GM12878 (cell line): Measurements from ENCODE around the gene SIDT1.

ENCODE experiments used
- FOS ChIP-seq: IDR thresholded peaks from 3 replicates; pipeline ENCODE4 v1.6.1; 2011; ENCODE audit warnings: borderline replicate concordance; ENCODE audit not compliant: insufficient read length; ENCODE audit errors: extremely low read depth
- IRF4 ChIP-seq: IDR thresholded peaks from 2 replicates; pipeline ENCODE4 v1.6.1; 2011; ENCODE audit warnings: low read depth, low read length
- NFXL1 ChIP-seq: fragments of 450-650 bp; IDR thresholded peaks from 2 replicates; pipeline ENCODE4 v1.6.1; 2017; ENCODE audit warnings: antibody characterized with exemption, mild to moderate bottlenecking, borderline replicate concordance
- POLR2AphosphoS5 ChIP-seq: IDR thresholded peaks from 2 replicates; pipeline ENCODE4 v1.6.1; 2011; ENCODE audit warnings: mild to moderate bottlenecking, low read length, inconsistent platforms
- TBL1XR1 ChIP-seq: IDR thresholded peaks from 2 replicates; pipeline ENCODE4 v1.6.1; 2012; ENCODE audit warnings: low read depth, low read length, improper control_type of control experiment
- WRNIP1 ChIP-seq: IDR thresholded peaks from 2 replicates; pipeline ENCODE4 v1.6.1; 2011; ENCODE audit warnings: low read depth, low read length, improper control_type of control experiment, borderline replicate concordance
- TF ChIP-seq, protein P1 (sequence below), 3 experiments: IDR thresholded peaks in 2 of 3; conservative IDR thresholded peaks in 1 of 3; 2 replicates each; pipeline ENCODE4 v1.5.1; 2011; ENCODE audit warnings: low read depth in 3 of 3, low read length in 3 of 3, mild to moderate bottlenecking in 3 of 3, control low read depth in 2 of 3, moderate library complexity in 2 of 3, inconsistent platforms in 1 of 3, mixed read lengths in 1 of 3; ENCODE audit not compliant: control insufficient read depth in 2 of 3, insufficient read depth in 1 of 3; ENCODE audit errors: extremely low read depth in 1 of 3
- TF ChIP-seq, protein P2 (sequence below): IDR thresholded peaks from 2 replicates; pipeline ENCODE4 v1.6.1; 2012; ENCODE audit warnings: mild to moderate bottlenecking, low read depth, low read length

DNA sequence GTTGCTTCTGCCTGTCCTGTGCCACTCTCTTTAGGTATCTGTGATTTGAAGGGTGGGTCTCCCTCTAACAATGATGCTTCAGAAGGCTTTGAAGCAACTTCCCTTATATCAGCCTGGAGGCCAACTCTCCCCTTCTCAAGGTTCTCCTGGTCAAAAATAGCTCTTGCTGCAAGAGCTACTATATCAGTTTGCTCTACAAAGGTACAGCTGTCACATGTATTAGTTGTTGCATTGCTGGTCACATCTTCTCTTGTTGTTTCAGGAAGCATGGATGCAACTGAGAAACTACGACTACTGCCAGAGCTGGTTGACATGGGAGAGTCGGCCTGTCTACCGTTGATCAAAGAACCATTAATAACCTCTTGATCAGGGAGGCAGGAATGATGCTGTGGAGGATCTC, 125.8 kb downstream of the SIDT1 start:
- TF ChIP-seq, protein P1, sequence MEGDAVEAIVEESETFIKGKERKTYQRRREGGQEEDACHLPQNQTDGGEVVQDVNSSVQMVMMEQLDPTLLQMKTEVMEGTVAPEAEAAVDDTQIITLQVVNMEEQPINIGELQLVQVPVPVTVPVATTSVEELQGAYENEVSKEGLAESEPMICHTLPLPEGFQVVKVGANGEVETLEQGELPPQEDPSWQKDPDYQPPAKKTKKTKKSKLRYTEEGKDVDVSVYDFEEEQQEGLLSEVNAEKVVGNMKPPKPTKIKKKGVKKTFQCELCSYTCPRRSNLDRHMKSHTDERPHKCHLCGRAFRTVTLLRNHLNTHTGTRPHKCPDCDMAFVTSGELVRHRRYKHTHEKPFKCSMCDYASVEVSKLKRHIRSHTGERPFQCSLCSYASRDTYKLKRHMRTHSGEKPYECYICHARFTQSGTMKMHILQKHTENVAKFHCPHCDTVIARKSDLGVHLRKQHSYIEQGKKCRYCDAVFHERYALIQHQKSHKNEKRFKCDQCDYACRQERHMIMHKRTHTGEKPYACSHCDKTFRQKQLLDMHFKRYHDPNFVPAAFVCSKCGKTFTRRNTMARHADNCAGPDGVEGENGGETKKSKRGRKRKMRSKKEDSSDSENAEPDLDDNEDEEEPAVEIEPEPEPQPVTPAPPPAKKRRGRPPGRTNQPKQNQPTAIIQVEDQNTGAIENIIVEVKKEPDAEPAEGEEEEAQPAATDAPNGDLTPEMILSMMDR (IDR thresholded peaks at IDR 0.05 in 2 of 3, conservative IDR thresholded peaks at IDR 0.05 in 1 of 3; ENCODE audit: control insufficient read depth in 2 of 3, extremely low read depth in 1 of 3, insufficient read depth in 1 of 3, low read depth in 3 of 3, low read length in 3 of 3), result no peak
- TF ChIP-seq NFXL1, result no peak
- TF ChIP-seq WRNIP1, result no peak
- TF ChIP-seq TBL1XR1, result no peak
- TF ChIP-seq FOS, result no peak
- TF ChIP-seq, protein P2, sequence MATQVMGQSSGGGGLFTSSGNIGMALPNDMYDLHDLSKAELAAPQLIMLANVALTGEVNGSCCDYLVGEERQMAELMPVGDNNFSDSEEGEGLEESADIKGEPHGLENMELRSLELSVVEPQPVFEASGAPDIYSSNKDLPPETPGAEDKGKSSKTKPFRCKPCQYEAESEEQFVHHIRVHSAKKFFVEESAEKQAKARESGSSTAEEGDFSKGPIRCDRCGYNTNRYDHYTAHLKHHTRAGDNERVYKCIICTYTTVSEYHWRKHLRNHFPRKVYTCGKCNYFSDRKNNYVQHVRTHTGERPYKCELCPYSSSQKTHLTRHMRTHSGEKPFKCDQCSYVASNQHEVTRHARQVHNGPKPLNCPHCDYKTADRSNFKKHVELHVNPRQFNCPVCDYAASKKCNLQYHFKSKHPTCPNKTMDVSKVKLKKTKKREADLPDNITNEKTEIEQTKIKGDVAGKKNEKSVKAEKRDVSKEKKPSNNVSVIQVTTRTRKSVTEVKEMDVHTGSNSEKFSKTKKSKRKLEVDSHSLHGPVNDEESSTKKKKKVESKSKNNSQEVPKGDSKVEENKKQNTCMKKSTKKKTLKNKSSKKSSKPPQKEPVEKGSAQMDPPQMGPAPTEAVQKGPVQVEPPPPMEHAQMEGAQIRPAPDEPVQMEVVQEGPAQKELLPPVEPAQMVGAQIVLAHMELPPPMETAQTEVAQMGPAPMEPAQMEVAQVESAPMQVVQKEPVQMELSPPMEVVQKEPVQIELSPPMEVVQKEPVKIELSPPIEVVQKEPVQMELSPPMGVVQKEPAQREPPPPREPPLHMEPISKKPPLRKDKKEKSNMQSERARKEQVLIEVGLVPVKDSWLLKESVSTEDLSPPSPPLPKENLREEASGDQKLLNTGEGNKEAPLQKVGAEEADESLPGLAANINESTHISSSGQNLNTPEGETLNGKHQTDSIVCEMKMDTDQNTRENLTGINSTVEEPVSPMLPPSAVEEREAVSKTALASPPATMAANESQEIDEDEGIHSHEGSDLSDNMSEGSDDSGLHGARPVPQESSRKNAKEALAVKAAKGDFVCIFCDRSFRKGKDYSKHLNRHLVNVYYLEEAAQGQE, result no peak
- TF ChIP-seq POLR2AphosphoS5, result no peak
- TF ChIP-seq IRF4, result no peak
